IgD-negative memory B cell (primary cell): ENCODE results near the gene ZNF138. TPM values are rescaled to one million over a fixed set of nuclear protein-coding genes. Genes with fewer than 3 reads are reported as not detected.
"Not testable (repeated sequence)": the region's sequence is repeated elsewhere in the genome, so short reads cannot be mapped to it uniquely, and the experiment has no call there.

ENCODE experiments used
- H3K27ac Mint-ChIP-seq, 3 donors: one replicate each; pipeline ENCODE4 v1.8.0; 2020 to 2022; ENCODE audit warnings: mild to moderate bottlenecking in 3 of 3, mixed read lengths in 3 of 3, moderate library complexity in 1 of 3
- H3K27me3 Mint-ChIP-seq: one replicate; pipeline ENCODE4 v1.8.0; 2021; ENCODE audit warnings: mixed read lengths
- H3K36me3 Mint-ChIP-seq: one replicate; pipeline ENCODE4 v1.8.0; 2020; ENCODE audit warnings: mild to moderate bottlenecking, mixed read lengths
- H3K4me1 Mint-ChIP-seq, 3 donors: one replicate each; pipeline ENCODE4 v1.8.0; 2020 to 2022; ENCODE audit warnings: mixed read lengths in 3 of 3, mild to moderate bottlenecking in 1 of 3
- H3K4me3 Mint-ChIP-seq, 4 donors: one replicate each; pipeline ENCODE4 v1.8.0; 2020 to 2022; ENCODE audit warnings: mild to moderate bottlenecking in 4 of 4, mixed read lengths in 4 of 4, moderate library complexity in 3 of 4
- H3K9me3 Mint-ChIP-seq, 3 donors: one replicate each; pipeline ENCODE4 v1.8.0; 2020 to 2021; ENCODE audit warnings: mixed read lengths in 3 of 3, mild to moderate bottlenecking in 1 of 3
- polyA plus RNA-seq: library from polyadenylated mRNA; unstranded; fragments of 300-500 nt; fragmentation: Illumina TruSeq; gene quantifications from one replicate; pipeline ENCODE4 v1.2.3, GENCODE V29; 2021

The ZNF138 gene
- 16.0 TPM for polyA plus RNA-seq

- H3K4me3 Mint-ChIP-seq = peak within 1 kb of the TSS; percentile 99 to 100 (median 99)
- H3K27ac Mint-ChIP-seq = peak within 1 kb of the TSS; percentile 97 to 98 (median 98)
- no peaks in the 10 kb centered on the region for H3K9me3 Mint-ChIP-seq
Measured at GRCh38 chr7:64794171-64794844, at the start of gene ZNF138. ZNF138 (plus strand) TSS chr7:64794428; CDS start chr7:64794569, 141 bp downstream.

GRCh38 chr7:64744680-64745079 is 49.5 kb upstream of the ZNF138 start:
- Mint-ChIP-seq H3K27me3 (no peaks in the 10 kb centered on the region), H3K4me1 (peaks cover 0 to 2% (median 0%) of the 10 kb centered on the region in 3 donors), H3K4me3 (no peak overlapping the region), H3K27ac (no peak overlapping the region), H3K9me3 (peaks cover 1 to 12% (median 11%) of the 10 kb centered on the region in 3 donors), H3K36me3 (peaks cover 1% of the 10 kb centered on the region)

More at GRCh38 chr7:64794171-64794844, at the start of gene ZNF138:
- Mint-ChIP-seq H3K36me3 (no peaks in the 10 kb centered on the region), H3K4me1 (peaks cover 18 to 24% (median 23%) of the 10 kb centered on the region in 3 donors), H3K27me3 (no peaks in the 10 kb centered on the region)

GRCh38 chr7:64747802-64748201 is 46.4 kb upstream of the ZNF138 start:
- Mint-ChIP-seq H3K9me3 (peaks cover 1 to 12% (median 9%) of the 10 kb centered on the region in 3 donors), H3K4me1 (no peaks in the 10 kb centered on the region), H3K27ac (no peak overlapping the region), H3K27me3 (no peaks in the 10 kb centered on the region), H3K36me3 (peaks cover 1% of the 10 kb centered on the region), H3K4me3 (no peak overlapping the region)

- Mint-ChIP-seq H3K36me3 (peaks cover under 1% of the 10 kb centered on the region), H3K4me3 (no peak overlapping the region), H3K4me1 (no peaks in the 10 kb centered on the region), H3K27me3 (no peaks in the 10 kb centered on the region), H3K9me3 (peaks cover 0 to 8% (median 6%) of the 10 kb centered on the region in 3 donors), H3K27ac (no peak overlapping the region)
Measured at GRCh38 chr7:64753032-64753431, 41.2 kb upstream of the ZNF138 start.

- Mint-ChIP-seq H3K36me3 (no peaks in the 10 kb centered on the region), H3K9me3 (peaks cover 0 to 6% (median 4%) of the 10 kb centered on the region in 3 donors), H3K27me3 (no peaks in the 10 kb centered on the region), H3K27ac (no peak overlapping the region), H3K4me1 (no peaks in the 10 kb centered on the region), H3K4me3 (no peak overlapping the region)
Measured at GRCh38 chr7:64755865-64756264, 38.4 kb upstream of the ZNF138 start.

DNA sequence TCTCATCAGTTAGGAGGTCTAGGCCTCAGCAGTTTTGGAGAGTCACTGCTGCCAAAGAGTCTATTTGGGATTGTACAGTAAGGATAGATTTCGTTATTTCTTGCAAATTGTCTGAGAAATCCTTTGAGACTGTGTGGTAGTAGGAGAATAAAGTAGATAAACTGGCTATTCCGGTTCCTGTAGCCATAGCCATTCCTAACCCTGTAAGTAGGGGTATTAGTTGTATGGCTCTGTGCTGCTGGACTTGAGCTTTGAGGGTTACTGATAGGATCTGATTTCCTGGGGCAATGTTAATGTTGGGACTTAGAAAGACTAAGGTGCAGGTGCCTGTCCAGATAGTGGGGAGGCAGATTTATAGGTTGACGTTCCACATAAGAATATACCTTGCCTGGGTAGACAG is 36.1 kb upstream of the ZNF138 start:
- peaks cover 0 to 5% (median 2%) of the 10 kb centered on the region in 3 donors for H3K9me3 Mint-ChIP-seq
- no peaks in the 10 kb centered on the region for H3K4me1 Mint-ChIP-seq
- no peaks in the 10 kb centered on the region for H3K27me3 Mint-ChIP-seq
- no peaks in the 10 kb centered on the region for H3K36me3 Mint-ChIP-seq
- no peak overlapping the region for H3K4me3 Mint-ChIP-seq
- no peak overlapping the region for H3K27ac Mint-ChIP-seq

DNA sequence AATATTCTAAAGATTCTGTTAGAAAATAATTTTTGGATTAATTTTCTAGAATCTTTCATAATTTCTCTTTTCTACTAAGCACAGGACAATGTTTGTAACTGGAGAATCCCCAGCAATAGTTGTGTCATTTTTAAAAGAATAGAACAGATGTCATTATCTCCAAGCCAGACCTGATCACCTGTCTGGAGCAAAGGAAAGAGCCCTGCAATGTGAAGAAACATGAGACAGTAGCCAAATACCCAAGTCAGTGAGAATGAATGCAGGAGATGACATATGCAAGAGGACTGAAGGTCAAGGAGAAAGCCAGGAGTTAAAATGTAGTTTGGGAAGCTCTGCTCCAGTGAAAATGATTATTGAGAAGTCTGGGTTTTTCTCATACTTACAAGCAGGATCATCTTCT is 25.4 kb upstream of the ZNF138 start:
- Mint-ChIP-seq H3K4me3 (no peak overlapping the region), H3K27me3 (no peaks in the 10 kb centered on the region), H3K27ac (no peak overlapping the region), H3K36me3 (no peaks in the 10 kb centered on the region), H3K4me1 (no peaks in the 10 kb centered on the region), H3K9me3 (peaks cover 0 to 2% (median 0%) of the 10 kb centered on the region in 3 donors)

- H3K27me3 Mint-ChIP-seq = no peaks in the 10 kb centered on the region
- no peaks in the 10 kb centered on the region for H3K36me3 Mint-ChIP-seq
- H3K9me3 Mint-ChIP-seq = peaks cover 1 to 7% (median 5%) of the 10 kb centered on the region in 3 donors
- no peak overlapping the region for H3K27ac Mint-ChIP-seq
- peak overlapping the region in 1 of 4 donors; percentile 39 for H3K4me3 Mint-ChIP-seq
- H3K4me1 Mint-ChIP-seq = peaks cover 0 to 2% (median 0%) of the 10 kb centered on the region in 3 donors
Measured at GRCh38 chr7:64774204-64774842, 19.9 kb upstream of the ZNF138 start.

GRCh38 chr7:64775289-64775688 is 18.9 kb upstream of the ZNF138 start:
- H3K9me3 Mint-ChIP-seq = peaks cover 1 to 7% (median 5%) of the 10 kb centered on the region in 3 donors
- no peaks in the 10 kb centered on the region for H3K36me3 Mint-ChIP-seq
- no peak overlapping the region for H3K27ac Mint-ChIP-seq

GRCh38 chr7:64784842-64785241 is 9.4 kb upstream of the ZNF138 start:
- not testable (repeated sequence) for H3K4me1 Mint-ChIP-seq, H3K27me3 Mint-ChIP-seq, H3K36me3 Mint-ChIP-seq, H3K4me3 Mint-ChIP-seq, H3K9me3 Mint-ChIP-seq, H3K27ac Mint-ChIP-seq

More at GRCh38 chr7:64775289-64775688, 18.9 kb upstream of the ZNF138 start:
- H3K4me3 Mint-ChIP-seq = no peak overlapping the region
- no peaks in the 10 kb centered on the region for H3K27me3 Mint-ChIP-seq
- H3K4me1 Mint-ChIP-seq = peaks cover 0 to 2% (median 0%) of the 10 kb centered on the region in 3 donors

GRCh38 chr7:64787295-64787694 is 6.9 kb upstream of the ZNF138 start:
- Mint-ChIP-seq H3K36me3 (no peaks in the 10 kb centered on the region), H3K4me3 (no peak overlapping the region), H3K27ac (no peak overlapping the region), H3K9me3 (peaks cover 0 to 3% (median 2%) of the 10 kb centered on the region in 3 donors), H3K27me3 (no peaks in the 10 kb centered on the region), H3K4me1 (peaks cover 0 to 1% (median 0%) of the 10 kb centered on the region in 3 donors)

DNA sequence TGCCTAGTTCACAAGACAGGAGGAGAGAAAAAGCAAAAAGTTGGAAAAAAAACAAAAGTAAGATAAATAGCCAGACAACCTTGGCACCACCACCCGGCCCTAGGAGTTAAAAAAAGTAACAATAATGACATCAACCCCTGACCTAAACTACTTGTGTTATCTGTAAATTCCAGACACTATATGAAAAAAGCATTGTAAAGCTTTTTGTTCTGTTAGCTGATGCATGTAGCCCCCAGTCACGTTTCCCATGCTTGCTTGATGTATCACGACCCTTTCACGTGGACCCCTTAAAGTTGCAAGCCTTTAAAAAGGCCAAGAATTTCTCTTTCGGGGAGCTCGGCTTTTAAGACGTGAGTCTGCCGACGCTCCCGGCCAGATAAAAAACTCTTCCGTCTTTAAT is 5.0 kb upstream of the ZNF138 start:
- H3K27ac Mint-ChIP-seq, H3K4me3 Mint-ChIP-seq, H3K36me3 Mint-ChIP-seq, H3K4me1 Mint-ChIP-seq, H3K27me3 Mint-ChIP-seq, H3K9me3 Mint-ChIP-seq: not testable (repeated sequence)

DNA sequence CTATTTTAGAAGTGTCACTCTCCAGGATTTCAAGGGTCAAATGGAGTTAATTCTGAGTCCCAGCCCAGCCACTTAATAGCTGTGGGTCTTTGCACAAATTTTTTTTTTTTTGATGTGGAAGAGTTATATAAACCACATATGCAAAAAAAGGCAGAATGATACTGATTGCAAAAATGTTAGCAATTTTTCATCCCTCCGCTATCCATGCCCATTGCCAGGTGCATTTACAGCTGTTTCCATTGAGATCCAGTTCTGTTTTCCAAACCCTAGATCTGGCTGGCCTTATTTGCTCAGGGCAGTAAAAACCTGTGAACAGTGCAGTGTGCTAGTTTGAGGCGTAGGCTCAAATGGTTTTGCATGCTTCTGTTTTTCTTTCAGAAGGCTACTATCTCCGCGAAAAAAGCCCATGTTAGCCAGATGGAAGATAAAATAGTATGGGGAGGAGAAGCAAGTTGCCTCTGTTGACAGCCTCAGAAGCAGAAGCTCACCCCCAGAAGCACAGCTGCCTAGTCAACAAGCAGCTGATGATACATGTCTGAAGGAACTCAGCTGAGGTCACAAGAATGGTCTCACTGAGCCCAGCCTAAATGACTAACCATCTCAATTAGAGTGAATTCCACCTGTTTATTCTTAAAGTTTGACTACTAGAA is 997 bp upstream of the ZNF138 start:
- Mint-ChIP-seq H3K36me3 (no peaks in the 10 kb centered on the region), H3K9me3 (no peaks in the 10 kb centered on the region), H3K27me3 (no peaks in the 10 kb centered on the region), H3K4me1 (peaks cover 18 to 23% (median 22%) of the 10 kb centered on the region in 3 donors), H3K27ac (peak overlapping the region in 2 of 3 donors; percentile 97 to 98), H3K4me3 (peak overlapping the region in 3 of 4 donors; percentile 99 to 100 (median 99))

DNA sequence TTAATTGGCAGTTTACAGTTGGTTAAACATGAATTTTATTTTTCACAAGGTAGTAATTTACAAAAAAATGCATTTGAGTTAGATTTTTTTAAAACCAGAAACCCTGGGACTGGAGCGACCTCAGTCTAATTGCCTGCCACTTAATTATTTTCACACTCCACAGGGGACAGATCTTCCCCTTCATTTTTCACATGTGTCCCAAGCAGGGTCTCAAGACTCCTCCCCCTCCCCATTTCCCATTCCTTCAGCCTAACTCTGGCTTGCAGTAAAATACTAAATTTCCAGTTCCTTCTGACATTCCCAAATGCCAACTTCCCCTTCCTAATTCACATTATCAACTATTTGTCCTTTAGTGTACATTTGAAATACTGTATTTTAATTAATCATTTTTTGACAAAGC is 948 bp downstream of the ZNF138 start:
- no peaks in the 10 kb centered on the region for H3K27me3 Mint-ChIP-seq
- H3K4me1 Mint-ChIP-seq = peaks cover 21 to 27% (median 23%) of the 10 kb centered on the region in 3 donors
- peaks cover 4% of the 10 kb centered on the region for H3K36me3 Mint-ChIP-seq
- peak overlapping the region; percentile 99 to 100 (median 99) for H3K4me3 Mint-ChIP-seq
- peak overlapping the region in 2 of 3 donors; percentile 97 to 98 for H3K27ac Mint-ChIP-seq
- H3K9me3 Mint-ChIP-seq = no peaks in the 10 kb centered on the region

DNA sequence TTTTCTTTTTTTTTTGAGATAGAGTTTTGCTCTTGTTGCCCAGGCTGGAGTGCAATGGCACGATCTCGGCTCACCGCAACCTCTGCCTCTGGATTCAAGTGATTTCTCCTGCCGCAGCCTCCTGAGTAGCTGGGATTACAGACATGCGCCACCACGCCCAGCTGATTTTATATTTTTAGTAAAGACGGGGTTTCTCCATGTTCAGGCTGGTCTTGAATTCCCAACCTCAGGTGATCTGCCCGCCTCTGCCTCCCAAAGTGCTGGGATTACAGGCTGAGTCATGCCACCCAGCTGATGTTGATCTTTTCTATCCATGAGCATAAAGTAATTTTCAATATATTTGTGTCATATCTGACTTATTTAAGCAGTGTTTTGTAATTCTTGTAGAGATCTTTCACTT is 4.9 kb downstream of the ZNF138 start:
- peaks cover 27 to 38% (median 33%) of the 10 kb centered on the region in 3 donors for H3K4me1 Mint-ChIP-seq
- not testable (repeated sequence) for H3K27me3 Mint-ChIP-seq, H3K9me3 Mint-ChIP-seq, H3K27ac Mint-ChIP-seq
- H3K4me3 Mint-ChIP-seq = peak overlapping the region in 1 of 4 donors; percentile 0
- H3K36me3 Mint-ChIP-seq = peaks cover 22% of the 10 kb centered on the region
